HEK293 (cell line): Measurements from ENCODE around the gene ANAPC16.
A peak's percentile ranks its signal among the peaks of the same experiment; 100 is the strongest.

ENCODE experiments used
- HOXD13 ChIP-seq: sonication (generic); formaldehyde crosslinking; IDR thresholded peaks from 2 replicates; pipeline ENCODE4 v1.8.0; 2022; ENCODE audit warnings: missing genetic modification reagents, borderline replicate concordance
- IKZF3 ChIP-seq: fragments of 450-650 bp; IDR thresholded peaks from 2 replicates; pipeline ENCODE4 v1.5.0; 2018; ENCODE audit warnings: missing biosample characterization, mild to moderate bottlenecking, missing genetic modification characterization, moderate library complexity
- KLF8 ChIP-seq: fragments of 450-650 bp; formaldehyde crosslinking; IDR thresholded peaks from 2 replicates; pipeline ENCODE4 v1.5.1; 2016; ENCODE audit warnings: missing biosample characterization, missing genetic modification characterization
- RBAK ChIP-seq: fragments of 450-650 bp; formaldehyde crosslinking; IDR thresholded peaks from 2 replicates; pipeline ENCODE4 v1.5.1; 2016; ENCODE audit warnings: missing biosample characterization, missing genetic modification characterization
- SCRT1 ChIP-seq: fragments of 450-650 bp; formaldehyde crosslinking; IDR thresholded peaks from 2 replicates; pipeline ENCODE4 v1.5.1; 2016; ENCODE audit warnings: missing biosample characterization, missing genetic modification characterization, borderline replicate concordance
- SCRT2 ChIP-seq: fragments of 450-650 bp; formaldehyde crosslinking; IDR thresholded peaks from 2 replicates; pipeline ENCODE4 v1.5.1; 2016; ENCODE audit warnings: missing biosample characterization, missing genetic modification characterization
- ZBTB17 ChIP-seq: fragments of 450-650 bp; formaldehyde crosslinking; IDR thresholded peaks from 2 replicates; pipeline ENCODE4 v1.5.1; 2016; ENCODE audit warnings: missing biosample characterization, missing genetic modification characterization
- ZBTB21 ChIP-seq: fragments of 450-650 bp; formaldehyde crosslinking; IDR thresholded peaks from 2 replicates; pipeline ENCODE4 v1.5.1; 2017; ENCODE audit warnings: missing biosample characterization, missing genetic modification characterization
- ZBTB7A ChIP-seq: fragments of 450-650 bp; formaldehyde crosslinking; IDR thresholded peaks from 2 replicates; pipeline ENCODE4 v1.5.1; 2016; ENCODE audit warnings: low read depth, missing biosample characterization, missing genetic modification characterization
- ZEB2 ChIP-seq: fragments of 450-650 bp; formaldehyde crosslinking; IDR thresholded peaks from 2 replicates; pipeline ENCODE4 v1.5.1; 2016; ENCODE audit warnings: missing biosample characterization, missing genetic modification characterization
- ZIC2 ChIP-seq: fragments of 450-650 bp; formaldehyde crosslinking; IDR thresholded peaks from 2 replicates; pipeline ENCODE4 v1.5.1; 2016; ENCODE audit warnings: missing biosample characterization, missing genetic modification characterization
- ZNF426 ChIP-seq: fragments of 450-650 bp; formaldehyde crosslinking; IDR thresholded peaks from 2 replicates; pipeline ENCODE4 v1.5.1; 2017; ENCODE audit warnings: missing biosample characterization, missing genetic modification characterization, mild to moderate bottlenecking, inconsistent platforms, moderate library complexity
- ZNF558 ChIP-seq: fragments of 450-650 bp; formaldehyde crosslinking; IDR thresholded peaks from 2 replicates; pipeline ENCODE4 v1.5.1; 2016; ENCODE audit warnings: missing biosample characterization, missing genetic modification characterization
- ZNF596 ChIP-seq: fragments of 450-650 bp; IDR thresholded peaks from 2 replicates; pipeline ENCODE4 v1.5.0; 2018; ENCODE audit warnings: missing biosample characterization, mild to moderate bottlenecking, missing genetic modification characterization, moderate library complexity
- ZNF701 ChIP-seq: fragments of 450-650 bp; formaldehyde crosslinking; IDR thresholded peaks from 2 replicates; pipeline ENCODE4 v1.5.1; 2016; ENCODE audit warnings: missing biosample characterization, missing genetic modification characterization
- ZNF792 ChIP-seq: fragments of 450-650 bp; formaldehyde crosslinking; IDR thresholded peaks from 2 replicates; pipeline ENCODE4 v1.5.1; 2016; ENCODE audit warnings: missing biosample characterization, missing genetic modification characterization
- TF ChIP-seq, protein P1 (sequence below): fragments of 450-650 bp; formaldehyde crosslinking; IDR thresholded peaks from 2 replicates; pipeline ENCODE4 v1.5.1; 2016; ENCODE audit warnings: missing biosample characterization, missing genetic modification characterization
- TF ChIP-seq, protein P2 (sequence below): fragments of 450-650 bp; formaldehyde crosslinking; conservative IDR thresholded peaks from 2 replicates; pipeline ENCODE4 v1.5.1; 2016; ENCODE audit warnings: low read depth, missing biosample characterization, missing genetic modification characterization
- TF ChIP-seq, protein P3 (sequence below): fragments of 450-650 bp; formaldehyde crosslinking; IDR thresholded peaks from 2 replicates; pipeline ENCODE4 v1.5.1; 2016; ENCODE audit warnings: missing biosample characterization, missing genetic modification characterization
- TF ChIP-seq, protein P4 (sequence below): fragments of 450-650 bp; formaldehyde crosslinking; IDR thresholded peaks from 2 replicates; pipeline ENCODE4 v1.5.1; 2016; ENCODE audit warnings: missing biosample characterization, missing genetic modification characterization

Gene ANAPC16

DNA sequence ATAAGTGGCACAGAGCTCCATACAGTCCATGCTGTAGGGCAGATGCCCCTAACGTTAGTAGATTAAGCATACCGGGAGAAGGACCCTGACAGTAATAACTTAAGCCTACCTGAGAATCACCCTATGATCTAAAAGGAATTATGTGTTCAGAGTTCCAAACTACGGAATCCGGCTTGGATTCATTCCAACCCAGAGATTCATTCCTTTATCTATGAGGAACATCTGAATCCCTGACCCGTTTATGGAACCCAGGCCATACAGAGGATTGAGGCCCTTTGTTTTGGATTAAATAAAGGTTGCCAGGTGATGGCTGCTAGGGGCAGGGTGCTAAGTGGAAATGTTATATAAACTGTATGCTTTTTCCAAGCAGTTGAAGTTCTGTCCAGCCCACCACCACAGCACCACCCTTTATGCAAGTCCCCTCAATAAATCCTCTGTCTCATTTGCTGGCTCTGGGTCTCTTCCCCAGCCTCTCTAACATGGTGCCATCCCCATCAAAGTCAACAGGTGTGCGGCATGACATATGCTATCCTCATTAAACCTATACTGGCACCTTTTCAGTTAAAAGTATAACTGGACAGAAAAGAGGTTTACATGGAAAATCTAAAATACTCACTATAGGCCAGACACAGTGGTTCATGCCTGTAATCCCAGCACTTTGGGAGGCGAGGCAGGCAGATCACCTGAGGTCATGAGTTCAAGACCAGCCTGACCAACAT is 9.1 kb upstream of the ANAPC16 start (continued):
- TF ChIP-seq, protein P1, sequence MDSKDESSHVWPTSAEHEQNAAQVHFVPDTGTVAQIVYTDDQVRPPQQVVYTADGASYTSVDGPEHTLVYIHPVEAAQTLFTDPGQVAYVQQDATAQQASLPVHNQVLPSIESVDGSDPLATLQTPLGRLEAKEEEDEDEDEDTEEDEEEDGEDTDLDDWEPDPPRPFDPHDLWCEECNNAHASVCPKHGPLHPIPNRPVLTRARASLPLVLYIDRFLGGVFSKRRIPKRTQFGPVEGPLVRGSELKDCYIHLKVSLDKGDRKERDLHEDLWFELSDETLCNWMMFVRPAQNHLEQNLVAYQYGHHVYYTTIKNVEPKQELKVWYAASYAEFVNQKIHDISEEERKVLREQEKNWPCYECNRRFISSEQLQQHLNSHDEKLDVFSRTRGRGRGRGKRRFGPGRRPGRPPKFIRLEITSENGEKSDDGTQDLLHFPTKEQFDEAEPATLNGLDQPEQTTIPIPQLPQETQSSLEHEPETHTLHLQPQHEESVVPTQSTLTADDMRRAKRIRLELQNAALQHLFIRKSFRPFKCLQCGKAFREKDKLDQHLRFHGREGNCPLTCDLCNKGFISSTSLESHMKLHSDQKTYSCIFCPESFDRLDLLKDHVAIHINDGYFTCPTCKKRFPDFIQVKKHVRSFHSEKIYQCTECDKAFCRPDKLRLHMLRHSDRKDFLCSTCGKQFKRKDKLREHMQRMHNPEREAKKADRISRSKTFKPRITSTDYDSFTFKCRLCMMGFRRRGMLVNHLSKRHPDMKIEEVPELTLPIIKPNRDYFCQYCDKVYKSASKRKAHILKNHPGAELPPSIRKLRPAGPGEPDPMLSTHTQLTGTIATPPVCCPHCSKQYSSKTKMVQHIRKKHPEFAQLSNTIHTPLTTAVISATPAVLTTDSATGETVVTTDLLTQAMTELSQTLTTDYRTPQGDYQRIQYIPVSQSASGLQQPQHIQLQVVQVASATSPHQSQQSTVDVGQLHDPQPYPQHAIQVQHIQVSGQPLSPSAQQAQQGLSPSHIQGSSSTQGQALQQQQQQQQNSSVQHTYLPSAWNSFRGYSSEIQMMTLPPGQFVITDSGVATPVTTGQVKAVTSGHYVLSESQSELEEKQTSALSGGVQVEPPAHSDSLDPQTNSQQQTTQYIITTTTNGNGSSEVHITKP = no peak
- no peak for TF ChIP-seq ZBTB17 (tag by site-specific recombination)
- no peak for TF ChIP-seq IKZF3 (tag by site-specific recombination)
- TF ChIP-seq ZBTB21 = no peak
- TF ChIP-seq ZIC2 (tag by site-specific recombination) = no peak
- peak; percentile 74 for TF ChIP-seq SCRT1 (tag by site-specific recombination)
- TF ChIP-seq ZNF792 (tag by site-specific recombination) = no peak
- TF ChIP-seq SCRT2 (tag by site-specific recombination) = peak; percentile 85
- no peak for TF ChIP-seq KLF8 (tag by site-specific recombination)
- TF ChIP-seq ZEB2 (tag by site-specific recombination) = 0 out of 2 replicates have a peak, but pooled peaks have one; percentile 16
- TF ChIP-seq ZNF558 (tag by site-specific recombination) = no peak
- no peak for TF ChIP-seq ZNF426 (tag by site-specific recombination)
- TF ChIP-seq RBAK (tag by site-specific recombination) = no peak
- TF ChIP-seq ZNF701 (tag by site-specific recombination) = no peak
- TF ChIP-seq, protein P2, sequence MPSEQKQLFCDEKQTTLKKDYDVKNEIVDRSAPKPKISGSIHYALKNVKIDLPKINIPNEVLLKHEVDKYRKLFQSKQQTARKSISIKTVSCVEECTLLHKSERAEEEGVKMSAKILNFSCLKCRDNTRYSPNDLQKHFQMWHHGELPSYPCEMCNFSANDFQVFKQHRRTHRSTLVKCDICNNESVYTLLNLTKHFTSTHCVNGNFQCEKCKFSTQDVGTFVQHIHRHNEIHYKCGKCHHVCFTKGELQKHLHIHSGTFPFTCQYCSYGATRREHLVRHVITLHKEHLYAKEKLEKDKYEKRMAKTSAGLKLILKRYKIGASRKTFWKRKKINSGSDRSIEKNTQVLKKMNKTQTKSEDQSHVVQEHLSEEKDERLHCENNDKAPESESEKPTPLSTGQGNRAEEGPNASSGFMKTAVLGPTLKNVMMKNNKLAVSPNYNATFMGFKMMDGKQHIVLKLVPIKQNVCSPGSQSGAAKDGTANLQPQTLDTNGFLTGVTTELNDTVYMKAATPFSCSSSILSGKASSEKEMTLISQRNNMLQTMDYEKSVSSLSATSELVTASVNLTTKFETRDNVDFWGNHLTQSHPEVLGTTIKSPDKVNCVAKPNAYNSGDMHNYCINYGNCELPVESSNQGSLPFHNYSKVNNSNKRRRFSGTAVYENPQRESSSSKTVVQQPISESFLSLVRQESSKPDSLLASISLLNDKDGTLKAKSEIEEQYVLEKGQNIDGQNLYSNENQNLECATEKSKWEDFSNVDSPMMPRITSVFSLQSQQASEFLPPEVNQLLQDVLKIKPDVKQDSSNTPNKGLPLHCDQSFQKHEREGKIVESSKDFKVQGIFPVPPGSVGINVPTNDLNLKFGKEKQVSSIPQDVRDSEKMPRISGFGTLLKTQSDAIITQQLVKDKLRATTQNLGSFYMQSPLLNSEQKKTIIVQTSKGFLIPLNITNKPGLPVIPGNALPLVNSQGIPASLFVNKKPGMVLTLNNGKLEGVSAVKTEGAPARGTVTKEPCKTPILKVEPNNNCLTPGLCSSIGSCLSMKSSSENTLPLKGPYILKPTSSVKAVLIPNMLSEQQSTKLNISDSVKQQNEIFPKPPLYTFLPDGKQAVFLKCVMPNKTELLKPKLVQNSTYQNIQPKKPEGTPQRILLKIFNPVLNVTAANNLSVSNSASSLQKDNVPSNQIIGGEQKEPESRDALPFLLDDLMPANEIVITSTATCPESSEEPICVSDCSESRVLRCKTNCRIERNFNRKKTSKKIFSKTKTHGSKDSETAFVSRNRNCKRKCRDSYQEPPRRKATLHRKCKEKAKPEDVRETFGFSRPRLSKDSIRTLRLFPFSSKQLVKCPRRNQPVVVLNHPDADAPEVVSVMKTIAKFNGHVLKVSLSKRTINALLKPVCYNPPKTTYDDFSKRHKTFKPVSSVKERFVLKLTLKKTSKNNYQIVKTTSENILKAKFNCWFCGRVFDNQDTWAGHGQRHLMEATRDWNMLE (tag by site-specific recombination) = no peak
- TF ChIP-seq, protein P3, sequence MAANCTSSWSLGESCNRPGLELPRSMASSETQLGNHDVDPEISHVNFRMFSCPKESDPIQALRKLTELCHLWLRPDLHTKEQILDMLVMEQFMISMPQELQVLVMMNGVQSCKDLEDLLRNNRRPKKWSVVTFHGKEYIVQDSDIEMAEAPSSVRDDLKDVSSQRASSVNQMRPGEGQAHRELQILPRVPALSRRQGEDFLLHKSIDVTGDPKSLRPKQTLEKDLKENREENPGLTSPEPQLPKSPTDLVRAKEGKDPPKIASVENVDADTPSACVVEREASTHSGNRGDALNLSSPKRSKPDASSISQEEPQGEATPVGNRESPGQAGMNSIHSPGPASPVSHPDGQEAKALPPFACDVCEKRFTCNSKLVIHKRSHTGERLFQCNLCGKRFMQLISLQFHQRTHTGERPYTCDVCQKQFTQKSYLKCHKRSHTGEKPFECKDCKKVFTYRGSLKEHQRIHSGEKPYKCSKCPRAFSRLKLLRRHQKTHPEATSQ (tag by site-specific recombination) = no peak
- TF ChIP-seq ZNF596 (tag by site-specific recombination) = no peak
- TF ChIP-seq, protein P4, sequence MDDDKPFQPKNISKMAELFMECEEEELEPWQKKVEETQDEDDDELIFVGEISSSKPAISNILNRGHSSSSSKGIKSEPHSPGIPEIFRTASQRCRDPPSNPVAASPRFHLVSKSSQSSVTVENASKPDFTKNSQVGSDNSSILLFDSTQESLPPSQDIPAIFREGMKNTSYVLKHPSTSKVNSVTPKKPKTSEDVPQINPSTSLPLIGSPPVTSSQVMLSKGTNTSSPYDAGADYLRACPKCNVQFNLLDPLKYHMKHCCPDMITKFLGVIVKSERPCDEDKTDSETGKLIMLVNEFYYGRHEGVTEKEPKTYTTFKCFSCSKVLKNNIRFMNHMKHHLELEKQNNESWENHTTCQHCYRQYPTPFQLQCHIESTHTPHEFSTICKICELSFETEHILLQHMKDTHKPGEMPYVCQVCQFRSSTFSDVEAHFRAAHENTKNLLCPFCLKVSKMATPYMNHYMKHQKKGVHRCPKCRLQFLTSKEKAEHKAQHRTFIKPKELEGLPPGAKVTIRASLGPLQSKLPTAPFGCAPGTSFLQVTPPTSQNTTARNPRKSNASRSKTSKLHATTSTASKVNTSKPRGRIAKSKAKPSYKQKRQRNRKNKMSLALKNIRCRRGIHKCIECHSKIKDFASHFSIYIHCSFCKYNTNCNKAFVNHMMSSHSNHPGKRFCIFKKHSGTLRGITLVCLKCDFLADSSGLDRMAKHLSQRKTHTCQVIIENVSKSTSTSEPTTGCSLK (tag by site-specific recombination) = no peak
- TF ChIP-seq ZBTB7A (tag by site-specific recombination) = 0 out of 2 replicates have a peak, but pooled peaks have one; percentile 14
- no peak for TF ChIP-seq HOXD13
